ENCODE results near the gene CACNG4.

CACNG4 gene

GRCh38 chr17:66959641-66960375 is 4.7 kb upstream of the CACNG4 start:
- peak; percentile 96 for DNase-seq
- H3K36me3 ChIP-seq, result no peaks in the 10 kb centered on the region
- no peak for TF ChIP-seq CTCF (IDR thresholded peaks at IDR 0.05; ENCODE audit: low read depth, low read length)
- H3K27me3 ChIP-seq (ENCODE audit: insufficient read depth, low read depth, severe bottlenecking), result no peaks in the 10 kb centered on the region
- H3K4me3 ChIP-seq (ENCODE audit: low read depth, low read length), result peak overlapping the region; percentile 29
- H3K27ac ChIP-seq, result peak overlapping the region; percentile 89
- no peaks in the 10 kb centered on the region for H3K9me3 ChIP-seq (ENCODE audit: severe bottlenecking)

- Histone ChIP-seq H3K27me3 (ENCODE audit: insufficient read depth, low read depth, severe bottlenecking) (no peaks in the 10 kb centered on the region), H3K4me3 (ENCODE audit: low read depth, low read length) (peak overlapping the region; percentile 29), H3K9me3 (ENCODE audit: severe bottlenecking) (no peaks in the 10 kb centered on the region), H3K36me3 (no peaks in the 10 kb centered on the region), H3K27ac (peak overlapping the region; percentile 89)
- TF ChIP-seq CTCF (IDR thresholded peaks at IDR 0.05; ENCODE audit: low read depth, low read length), result no peak
- DNase-seq, result peak; percentile 66
These were observed 3.9 kb upstream of the CACNG4 start for GRCh38 chr17:66960613-66961012.

GRCh38 chr17:66963521-66963908 is 992 bp upstream of the CACNG4 start:
- Histone ChIP-seq H3K9me3 (ENCODE audit: severe bottlenecking) (no peaks in the 10 kb centered on the region), H3K4me3 (ENCODE audit: low read depth, low read length) (no peak overlapping the region), H3K36me3 (peaks cover 2% of the 10 kb centered on the region; the same call in 1 of the 2 replicates), H3K27ac (no peak overlapping the region), H3K27me3 (ENCODE audit: insufficient read depth, low read depth, severe bottlenecking) (peaks cover 6% of the 10 kb centered on the region)
- no peak for TF ChIP-seq CTCF (IDR thresholded peaks at IDR 0.05; ENCODE audit: low read depth, low read length)
- DNase-seq, result no peak

- DNase-seq, result peak; percentile 86
- H3K9me3 ChIP-seq (ENCODE audit: severe bottlenecking), result no peaks in the 10 kb centered on the region
- TF ChIP-seq CTCF (IDR thresholded peaks at IDR 0.05; ENCODE audit: low read depth, low read length), result no peak
- peaks cover 6% of the 10 kb centered on the region for H3K36me3 ChIP-seq
- peak overlapping the region; percentile 75 for H3K4me3 ChIP-seq (ENCODE audit: low read depth, low read length)
- peaks cover 6% of the 10 kb centered on the region for H3K27me3 ChIP-seq (ENCODE audit: insufficient read depth, low read depth, severe bottlenecking)
- peak overlapping the region; percentile 32; the same call in 1 of the 2 replicates for H3K27ac ChIP-seq
These were observed 658 bp downstream of the CACNG4 start for GRCh38 chr17:66964930-66965800.

GRCh38 chr17:66965801-66966262 is 1.3 kb downstream of the CACNG4 start:
- Histone ChIP-seq H3K27me3 (ENCODE audit: insufficient read depth, low read depth, severe bottlenecking) (peaks cover 6% of the 10 kb centered on the region), H3K4me3 (ENCODE audit: low read depth, low read length) (peak overlapping the region; percentile 75), H3K36me3 (peaks cover 6% of the 10 kb centered on the region), H3K9me3 (ENCODE audit: severe bottlenecking) (no peaks in the 10 kb centered on the region), H3K27ac (peak overlapping the region; percentile 16)
- DNase-seq, result peak; percentile 63
- no peak for TF ChIP-seq CTCF (IDR thresholded peaks at IDR 0.05; ENCODE audit: low read depth, low read length)
